Mammary epithelial cell (primary cell): ENCODE measurements around the gene KRT76.

Experiments
- EZH2 ChIP-seq: IDR thresholded peaks from 2 replicates; pipeline ENCODE4 v1.6.1; 2012; ENCODE audit warnings: low read length, inconsistent platforms, borderline replicate concordance
- TF ChIP-seq, protein P1 (sequence below), 2 donors: IDR thresholded peaks in 1 of 2; conservative IDR thresholded peaks in 1 of 2; 2 replicates each; pipeline ENCODE4 v1.5.1; 2011 to 2012; ENCODE audit warnings: inconsistent platforms in 2 of 2, low read length in 2 of 2, mild to moderate bottlenecking in 2 of 2, control low read depth in 1 of 2, low read depth in 1 of 2; ENCODE audit not compliant: insufficient read depth in 1 of 2; ENCODE audit errors: extremely low read depth in 1 of 2

DNA sequence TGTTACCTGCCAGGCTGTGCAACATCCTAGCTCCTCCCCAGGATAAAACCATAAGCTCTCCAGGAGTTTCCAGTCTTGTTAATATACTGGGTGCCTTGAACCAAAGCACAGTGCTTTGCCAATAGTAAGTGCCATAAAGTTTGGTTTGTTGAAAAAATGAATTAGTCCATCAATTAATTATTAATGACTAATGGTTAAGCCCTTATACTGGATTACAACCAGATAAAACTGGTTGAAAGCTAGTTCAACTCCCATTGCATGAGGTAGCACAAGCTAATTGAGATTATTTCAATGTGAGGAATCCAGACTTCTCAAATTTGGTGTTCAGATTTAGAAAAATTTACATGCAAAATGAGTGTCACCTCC is 20.4 kb upstream of the KRT76 start:
- TF ChIP-seq EZH2 = no peak
- TF ChIP-seq, protein P1, sequence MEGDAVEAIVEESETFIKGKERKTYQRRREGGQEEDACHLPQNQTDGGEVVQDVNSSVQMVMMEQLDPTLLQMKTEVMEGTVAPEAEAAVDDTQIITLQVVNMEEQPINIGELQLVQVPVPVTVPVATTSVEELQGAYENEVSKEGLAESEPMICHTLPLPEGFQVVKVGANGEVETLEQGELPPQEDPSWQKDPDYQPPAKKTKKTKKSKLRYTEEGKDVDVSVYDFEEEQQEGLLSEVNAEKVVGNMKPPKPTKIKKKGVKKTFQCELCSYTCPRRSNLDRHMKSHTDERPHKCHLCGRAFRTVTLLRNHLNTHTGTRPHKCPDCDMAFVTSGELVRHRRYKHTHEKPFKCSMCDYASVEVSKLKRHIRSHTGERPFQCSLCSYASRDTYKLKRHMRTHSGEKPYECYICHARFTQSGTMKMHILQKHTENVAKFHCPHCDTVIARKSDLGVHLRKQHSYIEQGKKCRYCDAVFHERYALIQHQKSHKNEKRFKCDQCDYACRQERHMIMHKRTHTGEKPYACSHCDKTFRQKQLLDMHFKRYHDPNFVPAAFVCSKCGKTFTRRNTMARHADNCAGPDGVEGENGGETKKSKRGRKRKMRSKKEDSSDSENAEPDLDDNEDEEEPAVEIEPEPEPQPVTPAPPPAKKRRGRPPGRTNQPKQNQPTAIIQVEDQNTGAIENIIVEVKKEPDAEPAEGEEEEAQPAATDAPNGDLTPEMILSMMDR (conservative IDR thresholded peaks at IDR 0.05 in 1 of 2, IDR thresholded peaks at IDR 0.05 in 1 of 2; ENCODE audit: extremely low read depth in 1 of 2, insufficient read depth in 1 of 2, low read depth in 1 of 2, low read length in 2 of 2) = no peak
